ENCODE data around the gene KLF2. TPM values are rescaled to one million over a fixed set of nuclear protein-coding genes. Genes with fewer than 3 reads are reported as not detected.

The KLF2 gene
- total RNA-seq, 2 donors from 2014 or later, result 34.9 to 146 TPM

DNA sequence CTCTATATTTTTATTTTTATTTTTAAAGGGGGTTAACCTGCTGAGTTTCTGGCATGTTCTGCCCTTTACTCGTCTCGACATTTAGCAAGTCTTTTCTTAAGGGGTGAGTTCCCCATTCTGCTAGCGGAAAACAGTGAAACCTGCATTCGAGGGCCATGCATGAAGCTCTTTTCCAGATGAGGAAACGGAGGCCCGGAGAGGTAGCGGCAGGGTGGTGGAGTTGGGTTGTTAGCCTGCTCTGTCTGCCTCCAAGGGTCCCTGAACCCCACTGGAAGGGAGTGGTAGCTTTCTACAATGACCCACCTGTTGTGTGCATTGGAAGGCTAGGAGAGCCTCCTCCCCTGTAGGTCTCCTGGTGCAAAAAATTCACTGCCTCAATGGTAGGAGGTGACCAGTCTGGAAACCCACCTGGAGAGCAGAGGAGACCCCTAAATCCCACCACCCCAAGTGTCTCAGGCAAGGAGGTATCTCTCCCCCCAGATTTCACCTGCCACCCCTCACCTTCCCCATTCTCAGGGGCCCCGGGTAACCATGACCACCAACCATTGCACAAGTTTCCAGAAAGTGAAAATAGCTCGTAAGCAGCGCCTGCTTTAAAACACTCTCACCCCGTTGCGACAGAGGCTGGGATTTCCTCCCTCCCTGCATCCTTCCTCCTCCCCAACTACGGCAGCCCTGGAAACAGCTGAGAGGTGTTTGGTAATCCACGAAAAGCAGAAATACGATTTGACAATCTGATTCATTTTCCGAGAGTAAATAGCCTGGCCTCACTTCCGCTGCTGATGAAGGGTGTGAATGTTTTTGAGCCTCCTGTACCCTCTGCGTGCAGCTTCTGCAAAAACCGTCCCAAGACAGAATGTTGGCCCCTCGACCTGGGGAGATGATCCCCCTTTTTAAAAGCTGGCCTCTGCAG is 3.5 kb downstream of the KLF2 start:
- no peaks in the 10 kb centered on the region for H3K27me3 ChIP-seq (replicated peaks; ENCODE audit: insufficient read depth)
- peak overlapping the region; percentile 98 for H3K4me3 ChIP-seq
- H3K4me1 ChIP-seq (ENCODE audit: control insufficient read depth in 1 of 2, low read depth in 2 of 2), result peaks cover 20 to 50% of the 10 kb centered on the region in 2 donors
- H3K27ac ChIP-seq, result peak overlapping the region; percentile 98 to 99
- peak; percentile 68 for DNase-seq (ENCODE audit: low spot score)
- H3K36me3 ChIP-seq, result no peaks in the 10 kb centered on the region
- peak; percentile 18 for ATAC-seq (ENCODE audit: insufficient number of reproducible peaks, low FRiP score, low read depth)
- TF ChIP-seq, protein P1, sequence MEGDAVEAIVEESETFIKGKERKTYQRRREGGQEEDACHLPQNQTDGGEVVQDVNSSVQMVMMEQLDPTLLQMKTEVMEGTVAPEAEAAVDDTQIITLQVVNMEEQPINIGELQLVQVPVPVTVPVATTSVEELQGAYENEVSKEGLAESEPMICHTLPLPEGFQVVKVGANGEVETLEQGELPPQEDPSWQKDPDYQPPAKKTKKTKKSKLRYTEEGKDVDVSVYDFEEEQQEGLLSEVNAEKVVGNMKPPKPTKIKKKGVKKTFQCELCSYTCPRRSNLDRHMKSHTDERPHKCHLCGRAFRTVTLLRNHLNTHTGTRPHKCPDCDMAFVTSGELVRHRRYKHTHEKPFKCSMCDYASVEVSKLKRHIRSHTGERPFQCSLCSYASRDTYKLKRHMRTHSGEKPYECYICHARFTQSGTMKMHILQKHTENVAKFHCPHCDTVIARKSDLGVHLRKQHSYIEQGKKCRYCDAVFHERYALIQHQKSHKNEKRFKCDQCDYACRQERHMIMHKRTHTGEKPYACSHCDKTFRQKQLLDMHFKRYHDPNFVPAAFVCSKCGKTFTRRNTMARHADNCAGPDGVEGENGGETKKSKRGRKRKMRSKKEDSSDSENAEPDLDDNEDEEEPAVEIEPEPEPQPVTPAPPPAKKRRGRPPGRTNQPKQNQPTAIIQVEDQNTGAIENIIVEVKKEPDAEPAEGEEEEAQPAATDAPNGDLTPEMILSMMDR (IDR thresholded peaks at IDR 0.05), result no peak
- H3K9me3 ChIP-seq, result no peaks in the 10 kb centered on the region

DNA sequence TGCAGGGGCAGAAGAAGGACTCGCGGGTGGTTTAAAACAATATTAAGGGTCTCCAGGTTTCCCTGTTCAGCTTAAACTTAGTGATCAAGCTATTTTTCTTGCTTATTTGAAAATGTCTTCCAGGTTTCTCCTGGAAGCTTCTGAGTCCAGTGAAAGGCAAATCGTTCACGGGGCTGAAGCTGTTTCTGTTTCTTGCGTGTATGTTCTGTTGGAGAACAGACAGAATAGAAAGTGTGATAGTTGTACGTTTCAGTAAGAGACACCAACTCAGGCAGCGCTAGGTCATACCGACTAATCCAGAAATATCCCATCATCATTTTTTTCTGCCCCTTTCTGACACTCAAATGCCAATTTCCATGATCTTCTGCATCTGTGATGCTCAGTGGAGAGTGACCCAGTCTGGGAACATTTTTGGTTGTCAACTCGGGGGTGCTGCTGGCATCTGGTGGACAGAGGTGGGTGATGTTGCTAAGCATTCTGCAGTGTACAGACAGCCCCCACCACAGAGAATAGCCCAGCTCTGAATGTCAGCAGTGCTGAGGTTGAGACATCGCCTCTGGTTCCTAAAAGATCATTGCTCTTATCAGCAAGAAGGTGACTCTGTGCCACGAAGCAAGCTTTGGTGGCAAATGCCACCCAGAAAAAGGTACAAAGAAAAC is 4.3 kb downstream of the KLF2 start:
- ATAC-seq (ENCODE audit: insufficient number of reproducible peaks, low FRiP score, low read depth) (no peak), DNase-seq (ENCODE audit: low spot score) (no peak)
- Histone ChIP-seq H3K27me3 (replicated peaks; ENCODE audit: insufficient read depth) (no peaks in the 10 kb centered on the region), H3K4me3 (peak overlapping the region; percentile 98), H3K4me1 (ENCODE audit: control insufficient read depth in 1 of 2, low read depth in 2 of 2) (peaks cover 20 to 45% of the 10 kb centered on the region in 2 donors), H3K36me3 (no peaks in the 10 kb centered on the region), H3K27ac (peak overlapping the region; percentile 98 to 99), H3K9me3 (no peaks in the 10 kb centered on the region)
- TF ChIP-seq, protein P1 (IDR thresholded peaks at IDR 0.05), result no peak

DNA sequence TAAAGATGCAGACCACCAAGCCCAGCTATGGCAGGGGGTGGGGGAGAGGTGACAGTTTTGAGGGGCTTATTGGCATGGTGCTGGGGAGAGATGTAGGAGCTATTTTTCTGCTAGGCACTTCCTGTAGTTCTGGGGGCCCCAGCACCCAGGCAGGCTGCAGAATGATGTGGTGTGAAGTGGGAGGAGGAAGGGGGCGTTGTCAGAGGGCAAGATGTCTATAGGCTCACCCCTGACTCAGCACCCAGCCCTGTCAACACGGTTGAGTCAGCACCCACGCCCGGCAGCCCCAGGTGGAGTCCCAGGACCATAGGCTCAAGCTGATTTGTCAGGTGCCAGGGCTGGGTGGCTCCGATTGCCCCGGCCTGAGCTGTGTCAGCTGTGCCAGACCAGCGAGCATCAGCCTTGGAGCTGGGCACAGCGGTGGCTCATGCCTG is 5.8 kb downstream of the KLF2 start:
- Histone ChIP-seq H3K27ac (peak overlapping the region; percentile 69 to 98), H3K27me3 (replicated peaks; ENCODE audit: insufficient read depth) (no peaks in the 10 kb centered on the region), H3K9me3 (no peaks in the 10 kb centered on the region), H3K36me3 (no peaks in the 10 kb centered on the region), H3K4me3 (no peak overlapping the region), H3K4me1 (ENCODE audit: control insufficient read depth in 1 of 2, low read depth in 2 of 2) (peaks cover 20 to 42% of the 10 kb centered on the region in 2 donors)
- ATAC-seq (ENCODE audit: insufficient number of reproducible peaks, low FRiP score, low read depth) (no peak), DNase-seq (ENCODE audit: low spot score) (peak; percentile 77)
- TF ChIP-seq, protein P1 (IDR thresholded peaks at IDR 0.05), result no peak

DNA sequence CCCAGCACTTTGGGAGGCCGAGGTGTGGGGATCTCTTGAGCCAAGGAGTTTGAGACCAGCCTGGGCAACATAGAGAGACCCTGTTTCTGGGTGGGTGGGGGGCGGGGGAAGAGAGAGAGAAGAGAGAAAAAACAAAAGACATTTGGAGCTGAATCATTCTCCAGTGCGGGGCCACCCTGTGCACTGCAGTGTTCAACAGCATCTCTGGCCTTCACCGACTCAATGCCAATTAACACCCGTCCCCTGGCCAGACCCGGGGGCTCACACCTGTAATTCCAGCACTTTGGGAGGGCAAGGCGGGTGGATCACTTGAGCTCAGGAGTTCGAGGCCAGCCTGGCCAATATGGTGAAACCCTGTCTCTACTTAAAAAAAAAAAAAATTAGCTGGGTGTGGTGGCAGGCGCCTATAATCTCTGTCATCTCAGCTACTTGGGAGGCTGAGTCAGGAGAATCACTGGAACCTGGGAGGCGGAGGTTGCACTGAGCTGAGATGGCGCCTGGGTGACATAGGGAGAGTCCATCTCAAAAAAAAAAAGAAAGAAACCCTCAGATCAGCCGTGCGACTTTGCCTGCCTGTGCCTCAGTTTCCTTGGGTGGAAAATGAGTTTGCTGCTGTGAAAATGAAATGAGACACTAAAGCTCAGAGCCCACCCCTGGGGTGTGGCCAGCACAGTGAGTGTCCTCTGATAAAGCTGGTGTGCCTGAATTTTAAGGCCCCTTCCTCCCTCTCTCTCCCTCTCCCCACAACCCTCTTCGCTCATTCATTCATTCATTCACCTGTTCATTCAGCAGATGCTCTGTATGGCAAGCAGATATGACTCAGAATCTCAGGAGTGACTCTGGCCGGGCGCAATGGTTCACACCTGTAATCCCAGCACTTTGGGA is 6.4 kb downstream of the KLF2 start:
- Histone ChIP-seq H3K4me1 (ENCODE audit: control insufficient read depth in 1 of 2, low read depth in 2 of 2) (peaks cover 20 to 42% of the 10 kb centered on the region in 2 donors), H3K27ac (peak overlapping the region; percentile 69 to 98), H3K27me3 (replicated peaks; ENCODE audit: insufficient read depth) (no peaks in the 10 kb centered on the region), H3K36me3 (no peaks in the 10 kb centered on the region), H3K9me3 (no peaks in the 10 kb centered on the region), H3K4me3 (no peak overlapping the region)
- TF ChIP-seq, protein P1 (IDR thresholded peaks at IDR 0.05), result no peak
- DNase-seq (ENCODE audit: low spot score), result no peak
- no peak for ATAC-seq (ENCODE audit: insufficient number of reproducible peaks, low FRiP score, low read depth)
